Astrocyte of the spinal cord (primary cell): ENCODE data around the gene RPS3A.
"Not testable (repeated sequence)": the region's sequence is repeated elsewhere in the genome, so short reads cannot be mapped to it uniquely, and the experiment has no call there.

Experiments used
- DNase-seq: peaks from one replicate; pipeline ENCODE4 v3.0.0; 2011; ENCODE audit warnings: low read depth, low spot score
- H3K4me3 ChIP-seq: 2 replicates; pipeline ENCODE4 v1.5.1; 2011; ENCODE audit warnings: low read depth, mild to moderate bottlenecking, low read length, moderate library complexity
- CTCF ChIP-seq: IDR thresholded peaks from 2 replicates; pipeline ENCODE4 v1.5.1; 2012; ENCODE audit warnings: low read depth, mild to moderate bottlenecking, low read length, inconsistent platforms
- in situ Hi-C: cut with HindIII; loops from 2 replicates; pipeline ENCODE4 v1.10.0; 2017; ENCODE audit warnings: low sequenced_read_pairs

RPS3A gene

GRCh38 chr4:151099229-151099975, at the start of gene RPS3A:
RPS3A (plus strand) TSS chr4:151099628; CDS start chr4:151099653, 25 bp downstream.
- DNase-seq = peak; percentile 99
- in situ Hi-C loops = no loop called here
- peak; percentile 94 for TF ChIP-seq CTCF
- peak within 1 kb of the TSS; percentile 74 for H3K4me3 ChIP-seq

- no peak overlapping the region for H3K4me3 ChIP-seq
- DNase-seq = no peak
- in situ Hi-C loops = no loop called here
- no peak for TF ChIP-seq CTCF
These were observed 46.6 kb upstream of the RPS3A start for GRCh38 chr4:151052785-151053184.

- H3K4me3 ChIP-seq = no peak overlapping the region
- TF ChIP-seq CTCF = no peak
- DNase-seq = no peak
- in situ Hi-C loops = no loop called here
These were observed 43.9 kb upstream of the RPS3A start for GRCh38 chr4:151055539-151055938.

GRCh38 chr4:151063143-151063542, 36.3 kb upstream of the RPS3A start:
- in situ Hi-C loops, DNase-seq: not testable (repeated sequence)

GRCh38 chr4:151067316-151067970, 32.0 kb upstream of the RPS3A start:
- TF ChIP-seq CTCF = no peak
- H3K4me3 ChIP-seq = no peak overlapping the region
- DNase-seq = no peak
- in situ Hi-C loops = no loop called here

More at GRCh38 chr4:151063143-151063542, 36.3 kb upstream of the RPS3A start:
- H3K4me3 ChIP-seq = not testable (repeated sequence)

GRCh38 chr4:151074416-151074916, 25.0 kb upstream of the RPS3A start:
- no peak for DNase-seq
- in situ Hi-C loops = no loop called here
- TF ChIP-seq CTCF = no peak
- H3K4me3 ChIP-seq = no peak overlapping the region

GRCh38 chr4:151077978-151078377, 21.4 kb upstream of the RPS3A start:
- H3K4me3 ChIP-seq, in situ Hi-C loops, DNase-seq: not testable (repeated sequence)
